HEK293T (cell line): ENCODE measurements around the gene TMEM233.

Source experiments
- BHLHE40 ChIP-seq: fragments of 450-650 bp; IDR thresholded peaks from 2 replicates; pipeline ENCODE4 v1.6.1; 2016; ENCODE audit warnings: mild to moderate bottlenecking, moderate library complexity, borderline replicate concordance
- ELF4 ChIP-seq: fragments of 450-650 bp; IDR thresholded peaks from 2 replicates; pipeline ENCODE4 v1.6.1; 2017; ENCODE audit warnings: antibody characterized with exemption
- FOXA1 ChIP-seq: fragments of 450-650 bp; IDR thresholded peaks from 2 replicates; pipeline ENCODE4 v1.6.1; 2016; ENCODE audit warnings: mild to moderate bottlenecking
- FOXM1 ChIP-seq: fragments of 450-650 bp; IDR thresholded peaks from 2 replicates; pipeline ENCODE4 v1.6.1; 2017; ENCODE audit warnings: mild to moderate bottlenecking, borderline replicate concordance
- L3MBTL2 ChIP-seq: fragments of 450-650 bp; conservative IDR thresholded peaks from 2 replicates; pipeline ENCODE4 v1.6.1; 2016; ENCODE audit warnings: mild to moderate bottlenecking
- NFRKB ChIP-seq: fragments of 450-650 bp; IDR thresholded peaks from 2 replicates; pipeline ENCODE4 v1.6.1; 2016; ENCODE audit warnings: mild to moderate bottlenecking, moderate library complexity

GRCh38 chr12:119676573-119676972 is 83.0 kb downstream of the TMEM233 start:
- no peak for TF ChIP-seq FOXM1
- no peak for TF ChIP-seq NFRKB
- no peak for TF ChIP-seq BHLHE40
- TF ChIP-seq ELF4, result no peak
- TF ChIP-seq FOXA1, result no peak
- no peak for TF ChIP-seq L3MBTL2
